Stimulated activated CD8-positive, alpha-beta memory T cell treated with anti-CD3 and anti-CD28 coated beads, Interleukin-2, amount 100 ng/mL, for 1 hour (primary cell): Measurements from ENCODE around the gene PLEKHM3.

ENCODE experiments used
- DNase-seq, 2 donors: peaks; one replicate each; pipeline ENCODE4 v3.0.0-alpha.2; 2020; ENCODE audit warnings: low read depth in 2 of 2

Gene PLEKHM3

GRCh38 chr2:207887500-207887899, 137.8 kb downstream of the PLEKHM3 start:
- DNase-seq, result no peak

GRCh38 chr2:207885010-207885409, 140.3 kb downstream of the PLEKHM3 start:
- DNase-seq, result no peak

GRCh38 chr2:207884127-207884526, 141.2 kb downstream of the PLEKHM3 start:
- no peak for DNase-seq

GRCh38 chr2:207883002-207883780, 142.1 kb downstream of the PLEKHM3 start:
- DNase-seq, result no peak

DNA sequence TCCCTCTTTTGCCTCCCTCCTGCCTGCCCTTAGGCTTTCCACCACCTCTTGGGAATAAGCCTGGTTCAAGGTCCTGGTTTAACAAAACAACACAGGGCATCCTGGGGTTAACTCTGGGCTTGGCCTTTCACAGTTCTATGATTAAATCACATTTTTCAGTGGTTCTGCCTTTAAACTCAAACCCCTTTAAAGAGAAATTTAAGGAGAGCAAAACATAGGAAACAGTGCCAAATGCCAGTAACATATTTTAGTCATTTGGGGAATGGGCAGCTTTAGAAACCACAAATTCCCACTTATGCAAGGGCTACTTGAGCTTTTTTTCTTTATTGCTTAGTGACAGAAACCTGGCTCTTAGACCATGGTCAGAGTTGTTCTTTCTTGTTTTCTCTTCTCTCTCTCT, 143.4 kb downstream of the PLEKHM3 start:
- no peak for DNase-seq

DNA sequence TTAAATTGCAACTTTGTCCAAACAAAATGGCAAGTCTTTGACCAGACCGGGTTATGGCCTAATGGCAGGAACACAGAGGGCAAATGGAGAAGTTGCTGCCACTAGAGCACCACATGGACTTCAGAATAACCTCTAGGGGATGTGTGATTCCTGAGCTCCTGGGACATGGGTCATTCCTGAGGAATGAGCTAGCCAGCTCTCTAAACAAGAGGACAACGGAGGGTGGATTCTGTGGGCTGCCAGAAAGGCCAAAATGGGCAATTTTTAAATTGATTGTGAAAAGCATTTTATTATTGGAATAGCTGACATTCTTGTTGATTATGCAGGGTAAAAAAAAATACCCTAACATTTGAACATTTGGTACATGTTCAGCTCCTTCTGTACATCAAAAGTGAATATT, 145.8 kb downstream of the PLEKHM3 start:
- DNase-seq, result no peak

- no peak for DNase-seq
Measured at GRCh38 chr2:207876842-207877535, 148.3 kb downstream of the PLEKHM3 start.

GRCh38 chr2:207875473-207876212, 149.7 kb downstream of the PLEKHM3 start:
- DNase-seq, result no peak

- no peak for DNase-seq
Measured at GRCh38 chr2:207873794-207874193, 151.5 kb downstream of the PLEKHM3 start.

GRCh38 chr2:207871911-207872310, 153.4 kb downstream of the PLEKHM3 start:
- DNase-seq, result no peak

DNA sequence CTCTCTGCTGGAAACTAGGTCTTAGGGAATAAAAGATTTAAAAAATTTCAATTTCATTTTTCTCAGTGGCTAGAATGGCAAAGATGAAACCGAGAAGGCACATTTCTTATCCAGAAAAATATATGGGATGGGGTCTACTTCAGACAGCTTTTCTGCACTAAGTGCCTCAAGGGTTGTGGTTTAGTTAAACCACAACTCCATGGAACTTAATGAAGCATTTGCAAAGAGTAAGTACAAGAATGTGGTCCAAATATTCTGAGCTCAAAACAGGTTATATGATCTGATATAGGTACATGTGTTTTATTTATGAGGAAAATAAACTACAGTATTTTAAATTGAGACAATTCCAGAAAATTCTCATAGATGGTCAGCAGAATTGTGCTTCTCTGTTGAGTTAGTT, 153.8 kb downstream of the PLEKHM3 start:
- no peak for DNase-seq

DNA sequence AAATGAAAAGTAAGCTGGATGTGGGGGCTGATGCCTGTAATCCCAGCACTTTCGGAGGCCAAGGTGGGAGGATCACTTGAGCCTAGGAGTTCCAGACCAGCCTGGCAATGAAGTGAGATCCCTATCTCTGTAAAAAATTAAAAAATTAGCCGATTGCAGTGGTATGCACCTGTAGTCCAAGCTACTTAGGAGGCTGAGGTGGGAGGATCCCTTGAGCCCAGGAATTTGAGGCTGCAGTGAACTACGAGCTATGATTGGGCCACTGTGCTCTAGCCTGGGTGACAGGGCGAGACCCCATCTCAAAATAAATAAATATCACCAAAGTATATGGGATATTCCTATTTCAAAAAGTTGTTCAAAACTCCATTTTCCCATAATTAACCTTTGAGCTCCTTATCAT, 154.5 kb downstream of the PLEKHM3 start:
- DNase-seq, result no peak

GRCh38 chr2:207869784-207870778, 155.2 kb downstream of the PLEKHM3 start:
- DNase-seq, result no peak

DNA sequence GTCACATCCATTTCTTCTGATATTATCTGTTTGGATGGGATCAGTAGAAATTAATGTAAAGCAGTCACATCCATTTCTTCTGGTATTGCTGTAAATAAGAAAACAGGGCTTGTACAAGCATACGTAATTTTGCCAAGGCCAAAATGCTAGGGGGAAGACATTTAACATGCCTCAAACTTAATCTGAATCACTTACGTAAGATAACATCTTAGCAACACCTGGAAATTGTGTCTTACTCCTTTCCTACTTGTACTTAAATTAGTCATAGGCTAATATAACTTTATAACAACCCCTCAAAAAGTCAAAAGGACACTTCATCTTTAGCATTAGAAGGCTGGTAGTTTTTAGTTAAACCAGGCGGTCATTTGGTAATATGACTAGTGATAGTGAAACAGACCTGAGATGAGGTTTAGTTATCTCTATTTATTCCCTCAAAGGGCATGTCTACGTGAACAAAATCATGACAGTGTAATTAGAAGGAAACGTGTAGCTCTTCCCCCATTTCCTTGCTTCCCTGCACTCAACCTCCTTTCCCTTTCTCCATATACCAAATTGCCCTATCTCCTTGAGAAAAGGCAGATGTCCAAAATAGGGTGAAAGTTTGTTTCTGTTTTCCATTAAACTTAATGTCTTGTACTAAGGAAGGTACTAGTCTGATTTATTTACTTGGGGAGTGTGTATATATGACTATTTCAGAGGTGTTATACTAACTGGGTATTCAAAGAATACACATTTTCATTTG, 156.3 kb downstream of the PLEKHM3 start:
- no peak for DNase-seq

GRCh38 chr2:207867905-207868304, 157.4 kb downstream of the PLEKHM3 start:
- DNase-seq, result no peak

DNA sequence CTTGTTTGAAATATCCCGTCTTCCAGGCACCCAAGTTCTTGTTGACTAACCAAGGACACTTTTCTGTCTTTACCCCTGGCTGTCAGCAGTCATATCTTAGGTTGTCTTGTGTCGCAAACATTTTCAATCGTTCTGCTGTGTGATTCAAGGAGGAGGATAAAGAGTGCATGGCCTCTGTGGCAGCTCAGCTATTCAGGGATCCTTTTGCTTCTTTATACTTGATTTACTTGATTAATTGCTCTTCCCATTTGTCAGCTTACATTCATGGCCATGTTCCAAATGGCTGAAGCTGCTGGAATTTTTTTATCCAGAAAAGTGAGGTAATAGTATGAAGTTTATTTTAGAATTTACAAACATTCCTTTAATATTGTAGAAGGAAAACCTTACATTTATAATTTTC, 158.3 kb downstream of the PLEKHM3 start:
- no peak for DNase-seq

- DNase-seq, result no peak
Measured at GRCh38 chr2:207865210-207865609, 160.1 kb downstream of the PLEKHM3 start.

DNA sequence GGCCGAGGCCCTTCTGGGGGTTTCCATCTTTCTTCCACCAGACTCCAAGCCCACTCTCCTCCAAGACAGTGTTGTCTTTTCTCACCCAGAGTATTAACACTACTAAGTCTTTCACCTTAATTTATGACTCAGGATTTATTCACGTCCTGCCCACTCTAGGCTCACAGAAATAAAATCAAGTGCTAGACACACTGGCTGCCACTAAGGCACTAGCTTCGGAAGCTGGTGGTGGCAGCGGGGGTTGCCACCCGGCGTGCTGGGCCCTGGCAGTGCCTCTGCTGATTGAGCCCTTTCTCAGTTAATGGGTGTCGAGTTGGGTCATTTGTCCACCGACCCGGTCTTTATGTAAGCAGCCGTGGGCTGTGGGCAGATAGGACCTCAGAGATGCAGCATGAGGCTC, 162.0 kb downstream of the PLEKHM3 start:
- no peak for DNase-seq

DNA sequence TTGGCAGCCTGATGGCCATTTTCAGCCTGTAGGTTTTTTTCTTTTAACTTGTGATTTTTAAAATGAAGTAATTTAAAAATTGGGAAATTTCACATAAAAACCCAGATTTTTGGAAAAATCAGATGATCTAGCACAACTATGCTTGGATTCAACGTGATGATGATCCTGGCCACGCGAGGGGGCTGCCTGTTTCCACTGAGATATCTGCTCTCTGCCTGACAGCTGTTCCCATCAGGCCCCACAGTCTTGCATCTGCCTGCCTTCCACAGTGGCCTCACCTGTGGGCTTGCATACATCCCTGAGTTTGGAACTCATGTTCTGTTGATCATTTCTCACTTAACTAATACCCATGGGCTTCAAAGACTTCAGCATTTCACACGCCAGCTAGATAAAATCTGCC, 163.5 kb downstream of the PLEKHM3 start:
- DNase-seq, result no peak

DNA sequence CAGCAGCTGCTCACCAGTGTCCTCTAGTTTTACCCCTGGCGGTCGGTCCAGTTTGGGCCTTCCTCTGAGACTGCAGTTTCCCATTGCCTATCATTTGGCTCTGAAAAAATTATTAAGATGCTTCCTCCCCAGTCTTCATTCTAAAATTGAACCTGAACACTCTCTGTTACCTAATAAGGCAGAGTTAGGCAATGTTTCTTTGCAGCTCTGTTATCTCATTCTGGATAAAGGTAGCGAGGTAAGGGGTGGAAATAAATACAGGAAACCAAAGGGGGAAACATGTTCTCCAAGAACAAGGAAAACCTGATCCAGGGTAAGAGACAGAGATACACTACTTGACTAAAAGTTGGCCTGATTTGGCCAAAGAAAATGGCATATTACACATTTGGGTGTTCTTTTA, 164.6 kb downstream of the PLEKHM3 start:
- DNase-seq, result no peak

GRCh38 chr2:207855591-207855990, 169.7 kb downstream of the PLEKHM3 start:
- DNase-seq, result no peak
